ENCODE measurements around the gene PCDH18.

- TF ChIP-seq CTCF (conservative IDR thresholded peaks at IDR 0.05; ENCODE audit: low read length) (no peak), EZH2phosphoT487 (IDR thresholded peaks at IDR 0.05; ENCODE audit: borderline replicate concordance) (no peak)
These were observed 44.2 kb upstream of the PCDH18 start for GRCh38 chr4:137576446-137576845.

Data from Loucy (cell line).